ENCODE results near the gene DSN1. TPM values are rescaled to one million over a fixed set of nuclear protein-coding genes. Genes with fewer than 3 reads are reported as not detected.

The DSN1 gene
- total RNA-seq, 1 donor from 2014 or later, result 9.5 TPM

DNA sequence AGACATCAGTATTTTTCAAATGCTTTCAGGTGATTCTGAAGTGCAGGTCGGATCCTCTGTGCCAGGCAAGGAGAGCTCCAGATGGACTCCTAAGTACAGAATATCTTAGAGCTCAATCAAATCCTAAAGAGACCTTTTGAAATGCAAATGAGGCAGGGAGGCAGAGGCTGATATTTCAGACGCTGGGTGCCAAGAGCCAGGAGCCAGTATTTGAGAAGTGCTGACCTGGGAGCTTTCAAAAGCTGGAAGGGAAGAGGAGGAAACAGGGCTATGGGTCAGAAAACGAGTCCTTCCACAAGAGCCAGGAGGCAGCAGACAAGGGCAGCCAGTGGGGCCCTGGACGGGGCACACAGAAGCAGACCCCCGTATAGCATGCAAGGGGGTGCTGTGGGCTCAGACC, 46.1 kb upstream of the DSN1 start:
- no peaks in the 10 kb centered on the region for H3K27me3 ChIP-seq (ENCODE audit: control insufficient read depth, insufficient read depth, low read length)
- DNase-seq (ENCODE audit: low read depth), result no peak
- TF ChIP-seq, protein P1, sequence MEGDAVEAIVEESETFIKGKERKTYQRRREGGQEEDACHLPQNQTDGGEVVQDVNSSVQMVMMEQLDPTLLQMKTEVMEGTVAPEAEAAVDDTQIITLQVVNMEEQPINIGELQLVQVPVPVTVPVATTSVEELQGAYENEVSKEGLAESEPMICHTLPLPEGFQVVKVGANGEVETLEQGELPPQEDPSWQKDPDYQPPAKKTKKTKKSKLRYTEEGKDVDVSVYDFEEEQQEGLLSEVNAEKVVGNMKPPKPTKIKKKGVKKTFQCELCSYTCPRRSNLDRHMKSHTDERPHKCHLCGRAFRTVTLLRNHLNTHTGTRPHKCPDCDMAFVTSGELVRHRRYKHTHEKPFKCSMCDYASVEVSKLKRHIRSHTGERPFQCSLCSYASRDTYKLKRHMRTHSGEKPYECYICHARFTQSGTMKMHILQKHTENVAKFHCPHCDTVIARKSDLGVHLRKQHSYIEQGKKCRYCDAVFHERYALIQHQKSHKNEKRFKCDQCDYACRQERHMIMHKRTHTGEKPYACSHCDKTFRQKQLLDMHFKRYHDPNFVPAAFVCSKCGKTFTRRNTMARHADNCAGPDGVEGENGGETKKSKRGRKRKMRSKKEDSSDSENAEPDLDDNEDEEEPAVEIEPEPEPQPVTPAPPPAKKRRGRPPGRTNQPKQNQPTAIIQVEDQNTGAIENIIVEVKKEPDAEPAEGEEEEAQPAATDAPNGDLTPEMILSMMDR (IDR thresholded peaks at IDR 0.05; ENCODE audit: insufficient read depth, low read length, poor library complexity, severe bottlenecking), result no peak
- no peak overlapping the region for H3K4me3 ChIP-seq (ENCODE audit: low read depth, low read length)
- peaks cover 5% of the 10 kb centered on the region for H3K36me3 ChIP-seq (ENCODE audit: control insufficient read depth, insufficient read depth, low read length)

DNA sequence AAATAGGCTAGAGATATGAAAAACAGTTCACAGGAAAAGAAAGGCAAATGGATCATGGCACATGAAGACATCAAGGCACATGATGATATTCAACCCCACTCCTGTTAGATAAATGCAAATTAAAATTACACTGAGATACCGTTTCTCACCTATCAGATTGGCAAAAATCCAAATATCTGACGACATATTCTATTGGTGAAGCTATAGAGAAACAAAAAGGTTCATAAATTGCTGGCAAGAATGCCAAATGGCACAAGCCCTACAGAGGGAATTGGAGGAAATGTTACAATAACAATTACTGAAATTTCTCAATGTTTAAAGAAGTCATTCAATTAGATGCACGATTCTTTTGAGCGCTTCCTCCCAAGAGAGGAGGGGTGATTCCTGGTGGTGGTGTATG, 45.3 kb upstream of the DSN1 start:
- Histone ChIP-seq H3K27me3 (ENCODE audit: control insufficient read depth, insufficient read depth, low read length) (no peaks in the 10 kb centered on the region), H3K36me3 (ENCODE audit: control insufficient read depth, insufficient read depth, low read length) (peaks cover 5% of the 10 kb centered on the region), H3K4me3 (ENCODE audit: low read depth, low read length) (no peak overlapping the region)
- DNase-seq (ENCODE audit: low read depth), result no peak
- TF ChIP-seq, protein P1 (IDR thresholded peaks at IDR 0.05; ENCODE audit: insufficient read depth, low read length, poor library complexity, severe bottlenecking), result no peak

DNA sequence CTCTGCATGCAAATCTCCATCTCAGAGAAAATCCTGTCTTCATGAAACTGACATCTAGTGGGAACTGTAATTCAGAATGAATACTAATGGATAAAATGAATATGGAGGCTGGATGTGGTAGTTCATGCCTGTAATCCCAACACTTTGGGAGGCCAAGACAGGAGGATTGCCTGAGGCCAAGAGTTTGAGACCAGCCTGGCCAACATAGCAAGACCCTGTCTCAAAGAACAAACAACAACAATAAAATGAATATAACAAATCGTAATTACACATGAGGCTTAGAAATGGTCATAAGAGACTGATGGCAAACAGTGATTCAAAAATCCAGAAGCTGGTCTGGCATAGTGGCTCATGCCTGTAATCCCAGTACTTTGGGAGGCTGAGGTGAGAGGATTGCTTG, 44.6 kb upstream of the DSN1 start:
- Histone ChIP-seq H3K4me3 (ENCODE audit: low read depth, low read length) (no peak overlapping the region), H3K36me3 (ENCODE audit: control insufficient read depth, insufficient read depth, low read length) (peaks cover 6% of the 10 kb centered on the region)
- TF ChIP-seq, protein P1 (IDR thresholded peaks at IDR 0.05; ENCODE audit: insufficient read depth, low read length, poor library complexity, severe bottlenecking), result no peak

GRCh38 chr20:36817496-36817895, 43.9 kb upstream of the DSN1 start:
- TF ChIP-seq, protein P1 (IDR thresholded peaks at IDR 0.05; ENCODE audit: insufficient read depth, low read length, poor library complexity, severe bottlenecking), result no peak
- Histone ChIP-seq H3K27me3 (ENCODE audit: control insufficient read depth, insufficient read depth, low read length) (no peaks in the 10 kb centered on the region), H3K36me3 (ENCODE audit: control insufficient read depth, insufficient read depth, low read length) (peaks cover 5% of the 10 kb centered on the region), H3K4me3 (ENCODE audit: low read depth, low read length) (no peak overlapping the region)
- DNase-seq (ENCODE audit: low read depth), result no peak

More for the DNA sequence above, 44.6 kb upstream of the DSN1 start:
- H3K27me3 ChIP-seq (ENCODE audit: control insufficient read depth, insufficient read depth, low read length), result no peaks in the 10 kb centered on the region
- no peak for DNase-seq (ENCODE audit: low read depth)

DNA sequence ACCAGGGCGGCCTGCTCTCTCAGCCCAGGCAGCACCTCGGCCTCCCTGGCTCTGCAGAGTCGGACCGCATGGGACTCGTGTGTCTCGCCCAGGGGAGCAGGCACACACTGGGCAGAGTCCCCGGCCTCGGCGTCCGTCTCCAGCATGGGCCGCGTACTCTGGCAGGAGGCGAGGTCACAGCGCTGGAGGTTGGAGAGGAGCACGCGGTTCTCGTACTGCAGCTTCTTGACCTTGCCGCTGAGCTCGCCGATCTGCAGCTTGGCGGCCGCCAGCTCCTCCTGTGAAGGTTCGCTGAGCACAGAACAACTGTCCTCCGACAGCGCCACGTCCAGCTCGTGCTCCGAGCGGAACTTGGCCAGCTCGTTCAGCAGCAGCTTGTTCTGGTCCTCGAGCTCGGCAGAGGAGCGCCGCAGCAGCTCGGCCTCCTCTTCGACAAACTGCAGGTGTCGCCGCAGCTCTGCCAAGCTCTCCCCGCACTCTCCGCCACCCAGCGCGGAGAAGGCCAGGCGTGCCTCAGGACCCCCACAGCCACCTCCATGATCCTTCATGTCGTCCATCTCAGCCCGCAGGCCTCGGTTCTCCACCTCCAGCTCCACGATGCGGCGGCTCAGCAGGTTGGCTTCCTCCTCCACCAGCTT, 42.0 kb upstream of the DSN1 start:
- H3K27me3 ChIP-seq (ENCODE audit: control insufficient read depth, insufficient read depth, low read length), result no peaks in the 10 kb centered on the region
- no peak overlapping the region for H3K4me3 ChIP-seq (ENCODE audit: low read depth, low read length)
- TF ChIP-seq, protein P1 (IDR thresholded peaks at IDR 0.05; ENCODE audit: insufficient read depth, low read length, poor library complexity, severe bottlenecking), result no peak
- no peak for DNase-seq (ENCODE audit: low read depth)
- peaks cover 5% of the 10 kb centered on the region for H3K36me3 ChIP-seq (ENCODE audit: control insufficient read depth, insufficient read depth, low read length)

Measured in kidney epithelial cell (primary cell).